Prostate gland (tissue), 2 donors: ENCODE data around the gene COIL. TPM values are rescaled to one million over a fixed set of nuclear protein-coding genes. Genes with fewer than 3 reads are reported as not detected.

Experiments used
- DNase-seq: peaks from one replicate; pipeline ENCODE4 v3.0.0-alpha.2; 2019; ENCODE audit warnings: low spot score
- H3K27ac ChIP-seq, 2 donors: fragments of 200-600 bp; sonication (generic); 2 replicates each; pipeline ENCODE4 v1.5.1; 2017 to 2019
- H3K27me3 ChIP-seq: fragments of 200-600 bp; sonication (generic); replicated peaks from 2 replicates; pipeline ENCODE4 v1.5.1; 2019; ENCODE audit not compliant: insufficient read depth
- H3K36me3 ChIP-seq, 2 donors: fragments of 200-600 bp; sonication (generic); 1 replicate in 1 of 2; 2 replicates in 1 of 2; pipeline versions ENCODE4 v1.5.1 to v1.8.1; 2017 to 2019
- H3K4me1 ChIP-seq: fragments of 200-600 bp; sonication (generic); replicated peaks from 2 replicates; pipeline ENCODE4 v1.5.1; 2019
- H3K4me3 ChIP-seq, 2 donors: fragments of 200-600 bp; sonication (generic); 2 replicates each; pipeline ENCODE4 v1.5.1; 2017 to 2019
- H3K9me3 ChIP-seq: fragments of 200-600 bp; sonication (generic); 2 replicates; pipeline ENCODE4 v1.5.1; 2017
- POLR2A ChIP-seq: fragments of 450-650 bp; IDR thresholded peaks from one replicate; pipeline ENCODE4 v1.6.1; 2016; ENCODE audit warnings: antibody characterized with exemption, mild to moderate bottlenecking
- POLR2AphosphoS5 ChIP-seq: sonication (generic); formaldehyde crosslinking; IDR thresholded peaks from one replicate; pipeline ENCODE4 v1.6.1; 2017; ENCODE audit warnings: antibody characterized with exemption
- WGBS: methylation state at CpG from one replicate; pipeline ENCODE4 v1.1.5; 2018; 5-methylcytosine and 5-hydroxymethylcytosine counted together
- intact Hi-C: fragments of 100-400 bp; cut with DNase I; formaldehyde crosslinking; loops from one replicate; pipeline ENCODE4 v1.14.2; 2022
- total RNA-seq, 2 donors: library from RNA; depleted of rRNA; stranded (reverse); fragments of >200 nt; gene quantifications; one replicate each; pipeline ENCODE4 v1.1.0, GENCODE V29; 2016
- TF ChIP-seq, protein P1 (sequence below), 4 experiments: fragments of 200-600 bp in 2 of 4; fragments of 450-650 bp in 2 of 4; sonication (generic) in 2 of 4; IDR thresholded peaks; 1 replicate in 3 of 4; 2 replicates in 1 of 4; pipeline ENCODE4 v1.5.1; 2016 to 2019; ENCODE audit warnings: antibody characterized with exemption in 4 of 4, mild to moderate bottlenecking in 2 of 4, moderate library complexity in 2 of 4

The COIL gene, protein sequence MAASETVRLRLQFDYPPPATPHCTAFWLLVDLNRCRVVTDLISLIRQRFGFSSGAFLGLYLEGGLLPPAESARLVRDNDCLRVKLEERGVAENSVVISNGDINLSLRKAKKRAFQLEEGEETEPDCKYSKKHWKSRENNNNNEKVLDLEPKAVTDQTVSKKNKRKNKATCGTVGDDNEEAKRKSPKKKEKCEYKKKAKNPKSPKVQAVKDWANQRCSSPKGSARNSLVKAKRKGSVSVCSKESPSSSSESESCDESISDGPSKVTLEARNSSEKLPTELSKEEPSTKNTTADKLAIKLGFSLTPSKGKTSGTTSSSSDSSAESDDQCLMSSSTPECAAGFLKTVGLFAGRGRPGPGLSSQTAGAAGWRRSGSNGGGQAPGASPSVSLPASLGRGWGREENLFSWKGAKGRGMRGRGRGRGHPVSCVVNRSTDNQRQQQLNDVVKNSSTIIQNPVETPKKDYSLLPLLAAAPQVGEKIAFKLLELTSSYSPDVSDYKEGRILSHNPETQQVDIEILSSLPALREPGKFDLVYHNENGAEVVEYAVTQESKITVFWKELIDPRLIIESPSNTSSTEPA
- total RNA-seq, result 10 to 100 TPM; 14.8 to 22.3 TPM

DNA sequence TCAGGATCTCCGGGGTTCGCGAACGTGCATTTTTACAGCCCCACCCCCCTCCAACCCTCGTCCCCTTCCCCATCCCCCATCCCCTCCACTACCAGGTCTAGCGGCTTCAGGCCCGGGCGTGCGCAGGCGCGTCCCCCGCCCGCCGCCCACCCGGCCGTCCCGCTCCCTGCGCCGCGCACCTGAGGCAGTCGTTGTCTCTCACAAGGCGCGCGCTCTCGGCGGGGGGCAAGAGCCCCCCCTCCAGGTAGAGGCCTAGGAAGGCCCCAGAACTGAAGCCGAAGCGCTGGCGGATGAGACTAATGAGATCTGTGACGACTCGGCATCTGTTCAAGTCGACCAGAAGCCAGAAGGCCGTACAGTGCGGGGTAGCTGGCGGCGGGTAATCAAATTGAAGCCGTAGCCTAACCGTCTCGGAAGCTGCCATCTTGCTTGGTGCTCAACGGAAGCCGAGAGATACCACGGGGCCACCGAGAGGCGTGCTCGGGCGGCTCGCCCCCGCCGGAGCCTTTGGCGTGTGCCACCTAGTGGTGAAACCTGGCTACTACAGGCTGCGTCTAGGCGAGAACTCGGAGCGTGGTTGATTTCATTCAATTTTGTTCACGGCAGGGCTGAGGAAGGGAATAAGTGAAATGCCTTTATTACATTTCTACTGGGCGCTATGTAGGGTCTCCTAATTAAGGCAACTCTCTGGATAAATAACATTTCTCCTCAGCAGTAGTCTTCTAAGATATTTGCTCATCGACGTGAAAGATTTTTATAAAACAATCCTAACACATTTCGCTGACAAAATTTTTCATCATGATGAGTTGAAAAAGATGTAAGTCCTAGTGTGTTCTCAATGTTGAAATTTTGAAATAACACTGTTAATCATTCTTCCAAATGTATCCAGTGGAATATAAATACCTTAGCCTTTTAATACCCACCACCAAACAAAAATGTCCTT lies at the start of gene COIL:
Gene COIL, minus strand, starts transcription at position 455 of the 943 bp plus-strand sequence. Its CDS starts 31 bp downstream, at position 424.
- TF ChIP-seq, protein P1, sequence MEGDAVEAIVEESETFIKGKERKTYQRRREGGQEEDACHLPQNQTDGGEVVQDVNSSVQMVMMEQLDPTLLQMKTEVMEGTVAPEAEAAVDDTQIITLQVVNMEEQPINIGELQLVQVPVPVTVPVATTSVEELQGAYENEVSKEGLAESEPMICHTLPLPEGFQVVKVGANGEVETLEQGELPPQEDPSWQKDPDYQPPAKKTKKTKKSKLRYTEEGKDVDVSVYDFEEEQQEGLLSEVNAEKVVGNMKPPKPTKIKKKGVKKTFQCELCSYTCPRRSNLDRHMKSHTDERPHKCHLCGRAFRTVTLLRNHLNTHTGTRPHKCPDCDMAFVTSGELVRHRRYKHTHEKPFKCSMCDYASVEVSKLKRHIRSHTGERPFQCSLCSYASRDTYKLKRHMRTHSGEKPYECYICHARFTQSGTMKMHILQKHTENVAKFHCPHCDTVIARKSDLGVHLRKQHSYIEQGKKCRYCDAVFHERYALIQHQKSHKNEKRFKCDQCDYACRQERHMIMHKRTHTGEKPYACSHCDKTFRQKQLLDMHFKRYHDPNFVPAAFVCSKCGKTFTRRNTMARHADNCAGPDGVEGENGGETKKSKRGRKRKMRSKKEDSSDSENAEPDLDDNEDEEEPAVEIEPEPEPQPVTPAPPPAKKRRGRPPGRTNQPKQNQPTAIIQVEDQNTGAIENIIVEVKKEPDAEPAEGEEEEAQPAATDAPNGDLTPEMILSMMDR (IDR thresholded peaks at IDR 0.05), result peak; percentile 91 to 100 (median 99)
- TF ChIP-seq POLR2AphosphoS5, result peak; percentile 95
- peak; percentile 10 for TF ChIP-seq POLR2A
- intact Hi-C loops, result loop anchor here (5.0 kb wide), 1 partner anchor 49 kb away; the partner anchor contains the start of gene TRIM25
- no peaks in the 10 kb centered on the region for H3K9me3 ChIP-seq
- H3K27ac ChIP-seq, result peak within 1 kb of the TSS; percentile 88 to 92
- no peaks in the 10 kb centered on the region for H3K36me3 ChIP-seq
- peak within 1 kb of the TSS; percentile 80 to 85 for H3K4me3 ChIP-seq
- DNase-seq, result peak; percentile 91
- no peaks in the 10 kb centered on the region for H3K4me1 ChIP-seq
- no peaks in the 10 kb centered on the region for H3K27me3 ChIP-seq
- 5% methylated on average over 52 of the region's 59 CpGs for WGBS

DNA sequence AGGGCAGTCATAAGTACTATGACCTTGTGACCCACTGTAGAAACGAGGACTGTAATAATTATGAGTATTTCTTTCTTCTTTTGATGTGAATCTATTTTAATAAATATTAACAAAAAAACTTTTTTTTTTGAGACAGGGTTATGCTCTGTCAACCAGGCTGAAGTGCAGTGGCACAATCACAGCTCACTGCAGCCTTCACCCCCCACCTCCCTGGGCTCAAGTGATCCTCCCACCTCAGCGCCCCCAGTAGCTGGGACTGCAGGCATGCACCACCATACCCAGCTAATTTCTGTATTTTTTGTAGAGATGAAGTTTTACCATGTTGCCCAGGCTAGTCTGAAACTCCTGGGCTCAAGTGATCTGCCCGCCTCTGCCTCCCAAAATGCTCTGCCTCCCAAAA lies 49.6 kb upstream of the COIL start:
- WGBS, result 73% methylated on average over 3 of the region's 3 CpGs
- Histone ChIP-seq H3K36me3 (no peaks in the 10 kb centered on the region), H3K4me1 (no peaks in the 10 kb centered on the region), H3K9me3 (no peaks in the 10 kb centered on the region), H3K27me3 (no peaks in the 10 kb centered on the region), H3K4me3 (no peak overlapping the region), H3K27ac (no peak overlapping the region)
- TF ChIP-seq POLR2AphosphoS5, result no peak
- no peak for TF ChIP-seq POLR2A
- TF ChIP-seq, protein P1 (IDR thresholded peaks at IDR 0.05), result no peak
- intact Hi-C loops, result no loop called here
- no peak for DNase-seq

DNA sequence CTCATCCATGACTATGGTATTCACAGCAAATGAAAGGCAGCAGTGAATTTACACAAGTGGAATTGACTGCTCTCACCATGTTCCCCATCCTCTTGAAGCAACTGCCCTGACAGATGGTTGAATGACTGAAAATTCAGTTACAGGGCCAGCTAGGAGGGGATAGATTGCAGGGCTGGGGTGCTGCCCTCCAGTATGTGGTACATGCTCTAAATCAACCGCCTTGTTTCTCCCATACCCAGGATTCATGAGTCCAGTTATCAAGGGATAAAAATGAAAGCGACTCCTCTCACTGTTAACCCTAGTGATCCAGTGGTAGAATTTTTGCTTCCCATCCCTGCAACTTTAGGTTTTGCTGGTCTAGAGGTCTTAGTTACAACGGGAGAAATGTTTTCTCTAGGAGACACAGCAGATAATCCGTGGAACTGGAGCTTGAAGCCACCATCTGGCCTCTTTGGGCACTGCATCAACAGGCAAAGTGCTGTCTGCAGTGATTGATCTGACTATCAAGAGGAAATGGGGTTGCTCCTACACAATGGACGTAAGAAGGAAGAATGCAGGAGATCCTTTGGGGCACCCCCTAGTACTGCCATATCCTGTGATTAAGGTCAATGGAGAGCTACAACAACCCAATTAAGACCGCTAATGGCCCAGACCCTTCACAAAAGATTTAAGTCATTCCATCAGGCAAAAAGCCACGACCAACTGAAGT lies 49.0 kb upstream of the COIL start:
- H3K9me3 ChIP-seq, result no peaks in the 10 kb centered on the region

DNA sequence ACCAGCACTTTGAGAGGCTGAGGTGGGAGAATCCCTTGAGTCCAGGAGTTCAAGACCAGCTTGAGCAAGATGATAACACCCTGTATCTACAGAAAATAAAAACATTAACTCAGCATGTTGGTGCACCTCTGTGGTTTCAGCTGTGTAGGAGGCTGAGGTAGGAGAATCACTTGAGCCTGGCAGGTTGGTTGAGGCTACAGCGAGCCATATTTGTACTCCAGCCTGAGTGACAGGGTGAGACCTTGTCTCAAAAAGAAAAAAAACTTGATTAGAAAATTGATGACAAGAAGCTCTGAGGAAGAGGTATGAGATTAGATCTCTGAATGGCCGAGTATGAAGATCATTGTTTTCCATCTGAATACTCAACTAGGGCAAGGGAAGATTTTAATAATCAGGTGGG lies 48.1 kb upstream of the COIL start:
- no peaks in the 10 kb centered on the region for H3K4me1 ChIP-seq
- no peak for DNase-seq
- no peak overlapping the region for H3K27ac ChIP-seq
- TF ChIP-seq, protein P1 (IDR thresholded peaks at IDR 0.05), result no peak
- TF ChIP-seq POLR2A (no peak), POLR2AphosphoS5 (no peak)
- intact Hi-C loops, result loop anchor here (10.0 kb wide), 1 partner anchor 106 kb away; no protein-coding TSS in a partner anchor
- WGBS, result 85% methylated on average over 2 of the region's 2 CpGs
- H3K9me3 ChIP-seq, result no peaks in the 10 kb centered on the region
- H3K4me3 ChIP-seq, result no peak overlapping the region
- no peaks in the 10 kb centered on the region for H3K36me3 ChIP-seq
- no peaks in the 10 kb centered on the region for H3K27me3 ChIP-seq

More for the DNA sequence above, 49.0 kb upstream of the COIL start:
- intact Hi-C loops, result loop anchor here (10.0 kb wide), 1 partner anchor 105 kb away; no protein-coding TSS in a partner anchor
- WGBS, result 42% methylated on average over 7 of the region's 7 CpGs
- Histone ChIP-seq H3K36me3 (no peaks in the 10 kb centered on the region), H3K27ac (no peak overlapping the region), H3K27me3 (no peaks in the 10 kb centered on the region), H3K4me3 (no peak overlapping the region), H3K4me1 (no peaks in the 10 kb centered on the region)
- peak; percentile 33 for DNase-seq
- no peak for TF ChIP-seq POLR2A
- TF ChIP-seq, protein P1 (IDR thresholded peaks at IDR 0.05), result peak; percentile 9 to 69 (median 42)
